ENCODE measurements around the gene AMZ2.
"Not testable (repeated sequence)": the region's sequence is repeated elsewhere in the genome, so short reads cannot be mapped to it uniquely, and the experiment has no call there.

Gene AMZ2

GRCh38 chr17:68231131-68231530 lies 16.7 kb upstream of the AMZ2 start:
- H3K4me1 Mint-ChIP-seq = peaks cover 38 to 87% of the 10 kb centered on the region in 2 donors
- H3K4me3 Mint-ChIP-seq; DNase-seq; ATAC-seq (replicated peaks); H3K9me3 Mint-ChIP-seq; H3K27me3 Mint-ChIP-seq: not testable (repeated sequence)
- peak overlapping the region; percentile 91 for H3K27ac Mint-ChIP-seq
- peaks cover 40 to 59% of the 10 kb centered on the region in 2 donors for H3K36me3 Mint-ChIP-seq

- peaks cover 35 to 83% of the 10 kb centered on the region in 2 donors for H3K4me1 Mint-ChIP-seq
- no peak overlapping the region for H3K4me3 Mint-ChIP-seq
- DNase-seq (no peak), ATAC-seq (replicated peaks) (peak; percentile 11 to 24)
- peak overlapping the region; percentile 47 for H3K27ac Mint-ChIP-seq
- no peaks in the 10 kb centered on the region for H3K27me3 Mint-ChIP-seq
- peaks cover 40 to 55% of the 10 kb centered on the region in 2 donors for H3K36me3 Mint-ChIP-seq
- H3K9me3 Mint-ChIP-seq = no peaks in the 10 kb centered on the region
Observed at GRCh38 chr17:68231541-68231940, 16.3 kb upstream of the AMZ2 start.

GRCh38 chr17:68232741-68233140 lies 15.1 kb upstream of the AMZ2 start:
- H3K4me1 Mint-ChIP-seq = peaks cover 34 to 80% of the 10 kb centered on the region in 2 donors
- peaks cover 33 to 50% of the 10 kb centered on the region in 2 donors for H3K36me3 Mint-ChIP-seq
- not testable (repeated sequence) for DNase-seq; H3K4me3 Mint-ChIP-seq; ATAC-seq (replicated peaks); H3K9me3 Mint-ChIP-seq; H3K27me3 Mint-ChIP-seq
- H3K27ac Mint-ChIP-seq = peak overlapping the region; percentile 65

GRCh38 chr17:68234726-68235335 lies 13.0 kb upstream of the AMZ2 start:
- Mint-ChIP-seq H3K4me1 (peaks cover 36 to 80% of the 10 kb centered on the region in 2 donors), H3K36me3 (peaks cover 18 to 36% of the 10 kb centered on the region in 2 donors), H3K4me3 (peak overlapping the region; percentile 56 to 67), H3K27ac (peak overlapping the region; percentile 98)
- DNase-seq (peak; percentile 74), ATAC-seq (replicated peaks) (peak; percentile 46 to 52)
- H3K27me3 Mint-ChIP-seq, H3K9me3 Mint-ChIP-seq: not testable (repeated sequence)

- Mint-ChIP-seq H3K4me3 (peak overlapping the region; percentile 56 to 57), H3K27ac (peak overlapping the region; percentile 98), H3K36me3 (peaks cover 18 to 38% of the 10 kb centered on the region in 2 donors), H3K4me1 (peaks cover 39 to 80% of the 10 kb centered on the region in 2 donors)
- not testable (repeated sequence) for H3K9me3 Mint-ChIP-seq, H3K27me3 Mint-ChIP-seq
- DNase-seq (peak; percentile 33), ATAC-seq (replicated peaks) (peak; percentile 3 to 6)
Observed at GRCh38 chr17:68235336-68235791, 12.5 kb upstream of the AMZ2 start.

GRCh38 chr17:68237369-68238163 lies 10.3 kb upstream of the AMZ2 start:
- peak; percentile 86 for DNase-seq
- peaks cover 42 to 68% of the 10 kb centered on the region in 2 donors for H3K4me1 Mint-ChIP-seq

GRCh38 chr17:68238164-68238870 lies 9.5 kb upstream of the AMZ2 start:
- Mint-ChIP-seq H3K9me3 (no peaks in the 10 kb centered on the region), H3K27ac (peak overlapping the region; percentile 99), H3K4me1 (peaks cover 42 to 60% of the 10 kb centered on the region in 2 donors), H3K4me3 (peak overlapping the region; percentile 78 to 83), H3K27me3 (no peaks in the 10 kb centered on the region), H3K36me3 (peaks cover 19 to 30% of the 10 kb centered on the region in 2 donors)
- DNase-seq (no peak), ATAC-seq (replicated peaks) (peak; percentile 2 to 8)

More at GRCh38 chr17:68237369-68238163, 10.3 kb upstream of the AMZ2 start:
- peak; percentile 80 to 83 for ATAC-seq (replicated peaks)
- Mint-ChIP-seq H3K27ac (peak overlapping the region; percentile 99), H3K36me3 (peaks cover 24 to 36% of the 10 kb centered on the region in 2 donors), H3K4me3 (peak overlapping the region; percentile 78 to 83)
- H3K9me3 Mint-ChIP-seq, H3K27me3 Mint-ChIP-seq: not testable (repeated sequence)

GRCh38 chr17:68238871-68239253 lies 9.0 kb upstream of the AMZ2 start:
- ATAC-seq (replicated peaks) = peak; percentile 31 to 43
- H3K9me3 Mint-ChIP-seq = no peaks in the 10 kb centered on the region
- H3K4me3 Mint-ChIP-seq = peak overlapping the region; percentile 78 to 83
- no peaks in the 10 kb centered on the region for H3K27me3 Mint-ChIP-seq
- peak; percentile 62 for DNase-seq
- H3K36me3 Mint-ChIP-seq = peaks cover 17 to 30% of the 10 kb centered on the region in 2 donors
- H3K27ac Mint-ChIP-seq = peak overlapping the region; percentile 99
- H3K4me1 Mint-ChIP-seq = peaks cover 44 to 65% of the 10 kb centered on the region in 2 donors

GRCh38 chr17:68239632-68240366 lies 8.0 kb upstream of the AMZ2 start:
- DNase-seq (no peak), ATAC-seq (replicated peaks) (no peak)
- peaks cover 42 to 67% of the 10 kb centered on the region in 2 donors for H3K4me1 Mint-ChIP-seq
- no peaks in the 10 kb centered on the region for H3K9me3 Mint-ChIP-seq
- peak overlapping the region; percentile 99 for H3K27ac Mint-ChIP-seq
- H3K27me3 Mint-ChIP-seq = no peaks in the 10 kb centered on the region
- peaks cover 16 to 31% of the 10 kb centered on the region in 2 donors for H3K36me3 Mint-ChIP-seq
- peak overlapping the region; percentile 78 to 83 for H3K4me3 Mint-ChIP-seq

GRCh38 chr17:68246271-68247028 lies 1.4 kb upstream of the AMZ2 start:
- DNase-seq (no peak), ATAC-seq (replicated peaks) (no peak)
- no peaks in the 10 kb centered on the region for H3K27me3 Mint-ChIP-seq
- peaks cover 3% of the 10 kb centered on the region in 2 donors for H3K9me3 Mint-ChIP-seq
- H3K4me1 Mint-ChIP-seq = peaks cover 29 to 64% of the 10 kb centered on the region in 2 donors
- peaks cover 11 to 28% of the 10 kb centered on the region in 2 donors for H3K36me3 Mint-ChIP-seq
- H3K27ac Mint-ChIP-seq = peak overlapping the region; percentile 98
- H3K4me3 Mint-ChIP-seq = peak overlapping the region; percentile 93 to 94

GRCh38 chr17:68248199-68248825 lies 469 bp downstream of the AMZ2 start:
- Mint-ChIP-seq H3K27me3 (no peaks in the 10 kb centered on the region), H3K36me3 (peaks cover 16 to 34% of the 10 kb centered on the region in 2 donors), H3K27ac (peak overlapping the region; percentile 98), H3K9me3 (peaks cover 3% of the 10 kb centered on the region in 2 donors), H3K4me3 (peak overlapping the region; percentile 93 to 94), H3K4me1 (peaks cover 32 to 76% of the 10 kb centered on the region in 2 donors)
- DNase-seq (no peak), ATAC-seq (replicated peaks) (peak; percentile 41 to 49)

- Mint-ChIP-seq H3K27ac (peak overlapping the region; percentile 98), H3K4me1 (peaks cover 30 to 76% of the 10 kb centered on the region in 2 donors), H3K36me3 (peaks cover 16 to 37% of the 10 kb centered on the region in 2 donors), H3K9me3 (peaks cover 3% of the 10 kb centered on the region in 2 donors), H3K27me3 (no peaks in the 10 kb centered on the region), H3K4me3 (peak overlapping the region; percentile 93 to 94)
- DNase-seq = no peak
- peak in 1 of 2 donors; percentile 10 for ATAC-seq (replicated peaks)
Observed at GRCh38 chr17:68248891-68249290, 1.0 kb downstream of the AMZ2 start.

Data from stimulated activated naive B cell treated with anti-CD40 and anti-IgM and Interleukin-4, amounts not matched to agents 10 μg/mL and 1 μg/mL and 100 μg/mL, for 72 hours (primary cell).